KG1 (cell line): ENCODE measurements around the gene AFF2.
"Not testable (repeated sequence)": the region's sequence is repeated elsewhere in the genome, so short reads cannot be mapped to it uniquely, and the experiment has no call there.

Source experiments
- DNase-seq: peaks from one replicate; lab custom pipeline; 2025; lab: John Stamatoyannopoulos, UW

The AFF2 gene

DNA sequence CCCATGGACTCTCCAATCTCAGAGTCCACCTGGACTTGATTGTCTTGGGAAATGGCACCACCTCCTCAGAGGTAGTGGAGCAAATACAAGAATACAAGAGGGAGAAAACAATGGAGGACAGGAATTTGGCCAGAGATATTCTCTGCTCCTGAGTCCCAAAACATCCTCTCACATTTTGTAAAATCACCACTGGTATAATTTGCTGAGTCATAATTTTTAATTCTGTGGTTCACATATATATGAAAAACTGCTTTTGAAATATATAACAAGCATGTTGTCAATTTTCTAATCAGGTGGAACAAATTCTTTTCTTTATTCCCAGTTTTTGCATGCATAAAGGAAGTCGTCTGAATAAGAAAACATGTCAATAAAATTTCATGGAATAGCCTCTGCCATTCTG lies 356.1 kb downstream of the AFF2 start:
- no peak for DNase-seq

DNA sequence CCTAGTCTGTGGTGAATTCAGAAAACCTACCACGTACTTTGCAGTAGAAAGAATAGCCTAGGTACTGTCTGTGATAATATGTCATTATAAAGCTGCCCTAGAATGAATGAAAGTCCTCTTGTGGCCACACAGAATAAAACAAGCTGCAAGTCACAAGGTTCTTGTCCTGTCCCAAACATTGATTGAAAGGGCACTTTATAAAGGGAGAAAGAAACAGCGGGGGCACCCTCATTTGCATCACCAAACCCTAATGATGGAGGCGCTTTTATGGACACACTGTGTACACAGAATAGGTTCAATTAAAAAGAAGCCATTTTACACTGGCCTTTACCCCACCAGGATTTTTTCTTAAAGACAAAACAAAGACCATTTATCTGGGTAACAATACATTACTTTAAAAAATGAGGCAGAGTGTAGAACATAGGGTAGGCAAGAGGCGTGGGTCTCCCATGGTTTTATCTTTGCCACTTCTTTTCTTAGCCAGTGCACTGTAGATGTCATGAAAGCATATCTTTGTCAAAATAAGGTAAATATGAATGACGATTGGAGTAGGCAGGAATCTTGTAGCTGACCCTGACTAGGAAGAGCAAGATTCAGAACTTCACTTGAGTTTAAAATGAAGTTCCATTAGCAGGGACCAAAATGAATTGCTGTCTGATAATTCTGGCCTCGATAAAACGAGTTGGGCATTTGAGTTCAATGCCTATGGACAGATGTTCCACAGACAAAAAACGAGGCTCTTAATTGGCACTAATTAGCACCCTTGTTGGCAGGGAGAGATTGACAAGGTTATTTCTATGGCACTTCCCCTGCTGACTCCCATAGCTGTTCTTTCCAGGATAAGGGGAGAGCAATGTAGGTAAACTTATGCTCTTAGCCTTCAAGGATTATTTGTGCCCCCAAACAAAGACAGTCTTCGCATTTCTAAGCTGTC lies 365.1 kb downstream of the AFF2 start:
- DNase-seq = no peak

DNA sequence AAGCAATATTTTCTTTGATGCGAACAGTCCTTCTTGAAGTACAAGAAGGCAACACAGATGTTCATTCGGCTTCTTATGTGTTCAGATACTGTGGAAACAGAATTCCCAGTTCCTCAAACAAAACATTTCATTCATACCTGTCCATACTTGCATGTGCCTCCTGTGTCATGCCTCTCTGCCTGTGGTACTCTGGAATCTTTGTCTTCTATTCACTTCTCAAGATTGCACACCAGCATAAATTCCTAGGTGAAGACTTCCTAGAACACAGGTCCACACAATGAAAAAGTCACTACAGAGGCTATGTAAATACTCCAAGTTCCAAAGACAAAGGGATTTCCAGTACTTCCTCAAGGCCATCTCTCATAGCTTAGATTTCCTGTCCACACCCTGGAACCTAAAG lies 367.2 kb downstream of the AFF2 start:
- no peak for DNase-seq

DNA sequence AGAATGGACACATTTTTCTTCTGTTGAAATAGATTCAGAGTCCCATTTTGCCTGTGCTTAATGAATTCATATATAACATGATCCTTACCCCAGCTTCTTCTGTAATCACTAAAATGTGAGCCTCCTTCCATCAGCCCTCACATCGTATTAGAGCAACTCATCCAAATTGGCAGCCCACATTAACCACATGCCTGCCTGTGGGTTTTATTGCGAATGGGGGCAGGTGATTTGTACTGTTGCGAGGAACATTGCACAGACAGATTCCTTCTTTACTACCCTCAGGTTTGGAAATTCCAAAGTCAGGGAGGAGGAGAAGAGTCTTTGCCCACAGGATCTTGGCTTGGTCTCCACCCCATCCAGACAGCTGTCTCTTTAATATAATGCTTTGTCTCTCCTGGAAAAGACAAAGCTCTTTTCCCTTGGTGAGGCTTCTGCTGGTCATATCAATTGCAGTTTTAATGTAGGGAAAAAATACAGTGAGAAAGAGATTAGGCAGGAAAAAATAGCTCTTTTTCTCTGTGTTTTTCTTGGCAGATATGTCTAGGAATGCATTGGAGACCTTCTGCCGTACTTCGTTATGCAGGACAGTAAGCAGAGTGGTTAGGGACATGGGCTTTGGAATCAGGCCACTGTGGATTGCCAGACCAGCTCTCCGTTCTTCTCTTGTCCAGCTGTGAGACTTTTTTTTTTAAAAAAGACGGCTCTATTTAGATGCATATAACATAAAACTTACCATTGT lies 371.2 kb downstream of the AFF2 start:
- DNase-seq = no peak

DNA sequence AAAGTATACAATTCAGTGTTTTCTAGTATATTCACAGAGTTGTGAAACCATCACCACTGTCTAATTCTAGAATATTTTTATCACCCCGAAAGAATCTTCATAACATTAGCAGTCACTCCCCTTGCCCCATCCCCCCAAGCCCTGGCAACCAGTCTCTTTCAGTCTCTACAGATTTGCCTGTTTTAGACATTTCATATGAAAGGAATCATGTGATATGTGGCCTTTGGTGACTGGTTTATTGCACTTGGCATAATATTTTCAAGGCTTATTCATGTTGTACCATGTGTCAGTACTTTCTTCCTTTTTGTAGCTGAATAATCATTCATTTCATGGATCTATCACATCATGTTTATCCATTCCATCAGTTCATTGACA lies 371.7 kb downstream of the AFF2 start:
- no peak for DNase-seq

DNA sequence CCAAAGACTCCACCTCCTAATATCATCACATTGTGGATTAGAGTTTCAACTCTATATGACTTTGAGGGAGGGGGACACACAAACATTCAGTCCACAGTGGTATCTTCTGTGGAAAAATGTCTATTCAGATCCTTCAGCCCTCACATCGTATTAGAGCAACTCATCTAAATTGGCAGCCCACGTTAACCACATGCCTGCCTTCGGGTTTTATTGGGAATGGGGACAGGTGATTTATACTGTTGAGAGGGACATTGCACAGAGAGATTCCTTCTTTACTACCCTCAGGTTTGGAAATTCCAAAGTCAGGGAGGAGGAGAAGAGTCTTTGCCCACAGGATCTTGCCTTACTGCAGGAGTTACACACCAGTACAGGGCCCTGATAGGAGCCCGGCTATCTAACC lies 372.5 kb downstream of the AFF2 start:
- DNase-seq = no peak

DNA sequence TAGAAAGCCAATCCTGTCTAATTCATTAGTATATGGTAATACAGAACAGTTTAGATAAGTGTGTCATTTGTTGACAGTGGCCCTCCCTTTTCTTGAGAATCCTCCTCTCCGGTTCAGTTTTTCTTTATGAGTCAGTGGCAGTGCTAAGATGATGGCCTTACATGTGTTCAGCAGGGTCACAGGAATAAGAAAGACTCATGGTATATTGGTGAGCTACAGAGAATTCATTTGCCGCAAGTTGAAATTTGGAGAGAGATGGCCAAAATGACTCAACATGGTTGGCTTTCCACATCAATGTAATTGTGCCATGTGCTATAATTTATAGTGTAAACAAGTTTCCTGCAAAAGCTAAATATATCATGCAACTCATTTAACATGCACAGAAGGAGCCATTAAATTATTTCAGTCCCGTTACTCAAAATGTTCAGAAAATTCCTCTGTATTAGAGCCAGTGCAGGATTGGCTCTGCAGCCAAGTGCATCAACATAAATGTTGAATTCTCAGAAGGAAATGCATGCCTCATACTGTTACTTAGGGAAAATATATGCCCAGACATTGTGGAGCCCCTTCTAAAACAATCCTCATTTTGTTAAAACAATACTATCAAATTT lies 374.3 kb downstream of the AFF2 start:
- DNase-seq = no peak

DNA sequence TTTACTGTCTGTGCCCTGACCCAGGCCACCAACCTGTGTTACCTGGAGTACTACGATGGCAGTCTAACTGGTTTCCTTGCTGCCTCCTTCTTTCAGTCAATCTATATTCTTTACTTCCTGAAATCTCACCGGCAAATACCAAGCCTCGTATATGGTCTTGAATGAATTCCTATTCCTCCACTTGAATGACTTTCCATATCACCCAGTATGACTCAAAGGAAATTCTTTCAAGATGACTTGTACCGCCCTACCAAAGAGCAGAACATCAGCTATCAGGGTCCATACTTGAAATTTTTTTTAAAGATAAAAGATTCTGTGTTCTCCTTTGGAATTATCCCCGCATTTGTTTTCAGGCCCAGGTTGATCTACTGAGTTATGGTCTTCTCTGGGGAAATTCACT lies 378.0 kb downstream of the AFF2 start:
- DNase-seq = no peak

DNA sequence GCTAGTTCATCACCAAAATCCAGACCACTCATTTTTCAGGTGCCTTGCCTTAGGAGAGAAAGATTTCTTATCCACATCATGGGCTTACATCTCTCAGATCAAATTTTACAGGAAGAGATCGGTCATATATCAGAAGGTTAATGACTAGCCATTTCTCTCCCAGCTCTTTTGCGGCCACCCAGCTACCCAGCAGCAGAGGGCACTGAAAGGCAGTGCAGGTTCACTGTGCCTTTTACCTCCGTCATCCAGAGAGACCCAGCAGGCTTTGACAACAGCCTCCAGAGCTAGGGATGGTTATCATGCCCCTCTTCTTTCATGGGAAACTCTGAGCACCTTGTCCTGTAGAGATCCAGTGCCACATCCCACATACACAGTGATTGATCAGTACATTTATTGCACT lies 384.8 kb downstream of the AFF2 start:
- no peak for DNase-seq

DNA sequence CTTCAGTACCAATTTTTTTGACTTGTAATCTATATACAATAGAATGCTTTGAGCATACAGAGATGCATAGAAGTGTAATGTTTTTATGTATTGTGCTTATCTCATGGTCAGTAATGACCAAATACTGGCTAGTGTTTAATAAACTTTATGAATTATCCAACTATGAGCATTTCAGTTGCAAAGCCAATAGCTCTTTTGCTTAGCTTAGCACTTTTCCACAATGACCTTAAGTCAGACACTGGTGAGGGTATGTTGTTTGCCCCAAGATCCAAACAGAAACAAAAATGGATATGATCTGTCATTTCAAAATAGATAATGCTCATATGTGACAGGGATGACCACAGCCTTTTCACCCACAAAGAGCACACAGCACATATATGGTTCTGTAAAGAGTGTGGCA lies 393.0 kb downstream of the AFF2 start:
- DNase-seq = no peak

DNA sequence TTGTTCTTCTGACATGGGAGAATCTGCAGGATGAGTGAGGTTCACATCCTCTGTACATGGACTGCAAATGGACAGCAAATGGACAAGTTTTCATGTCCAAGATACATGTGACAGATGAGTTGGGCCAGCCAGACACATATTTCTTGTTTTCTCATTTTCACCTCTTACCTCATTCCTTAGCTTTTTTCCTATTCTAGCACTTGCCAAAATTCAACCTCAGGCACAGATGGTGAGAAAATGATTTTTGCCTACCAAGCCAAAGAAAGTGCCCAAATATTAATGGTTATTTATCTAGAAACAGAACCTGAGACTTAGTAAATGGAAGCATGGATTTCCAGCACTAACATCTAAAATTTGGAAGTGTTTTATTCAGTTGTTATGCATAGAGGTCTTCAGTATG lies 402.2 kb downstream of the AFF2 start:
- no peak for DNase-seq

DNA sequence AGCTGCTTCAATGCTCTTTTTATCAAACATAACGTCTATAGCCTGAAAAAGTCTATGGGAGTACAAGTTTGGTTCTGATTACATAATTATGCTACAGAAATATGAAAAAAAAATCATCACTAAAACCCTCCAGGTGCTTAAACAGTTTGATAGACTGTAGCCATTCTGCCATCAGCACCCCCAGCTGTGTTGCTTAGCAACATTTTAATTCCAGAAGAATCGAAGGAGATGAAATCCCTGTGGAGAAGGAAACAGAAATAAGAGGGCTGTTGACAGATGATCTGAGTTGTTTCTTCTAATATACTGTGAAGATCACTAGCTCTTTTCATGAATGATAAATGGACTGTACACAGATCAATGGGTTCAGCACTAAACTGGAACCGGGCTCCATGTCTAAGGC lies 402.8 kb downstream of the AFF2 start:
- DNase-seq = no peak

DNA sequence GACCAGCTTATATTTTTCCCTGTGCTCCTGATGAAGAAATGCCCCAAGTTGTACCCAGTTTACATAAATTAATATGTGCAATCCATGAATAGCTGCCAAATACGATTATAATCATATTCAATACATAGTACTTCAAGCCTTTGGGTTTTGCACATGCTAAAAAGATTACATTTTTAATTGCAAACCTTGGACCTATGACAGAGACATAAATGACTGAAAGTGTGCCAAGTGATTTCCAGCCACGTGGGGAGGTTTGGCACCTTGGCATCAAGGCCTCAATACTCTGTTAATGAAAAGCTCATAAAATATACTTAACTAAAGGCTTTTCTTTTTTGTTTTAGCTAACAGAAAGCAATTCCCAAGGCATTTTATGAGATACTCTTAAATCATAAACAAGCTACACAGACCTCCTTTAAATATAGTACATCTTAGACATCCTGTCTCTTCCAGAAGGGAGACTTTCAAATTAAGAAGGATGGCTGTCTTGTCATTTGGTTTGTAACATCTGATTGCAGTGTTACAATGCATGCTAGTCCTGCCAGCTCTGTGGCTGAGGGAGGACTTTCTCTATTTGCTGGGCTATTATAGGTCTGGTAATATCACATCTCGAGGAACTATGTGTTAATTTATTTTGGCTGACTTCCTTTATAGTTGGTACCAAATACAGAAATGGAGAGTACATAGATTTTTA lies 404.1 kb downstream of the AFF2 start:
- no peak for DNase-seq

DNA sequence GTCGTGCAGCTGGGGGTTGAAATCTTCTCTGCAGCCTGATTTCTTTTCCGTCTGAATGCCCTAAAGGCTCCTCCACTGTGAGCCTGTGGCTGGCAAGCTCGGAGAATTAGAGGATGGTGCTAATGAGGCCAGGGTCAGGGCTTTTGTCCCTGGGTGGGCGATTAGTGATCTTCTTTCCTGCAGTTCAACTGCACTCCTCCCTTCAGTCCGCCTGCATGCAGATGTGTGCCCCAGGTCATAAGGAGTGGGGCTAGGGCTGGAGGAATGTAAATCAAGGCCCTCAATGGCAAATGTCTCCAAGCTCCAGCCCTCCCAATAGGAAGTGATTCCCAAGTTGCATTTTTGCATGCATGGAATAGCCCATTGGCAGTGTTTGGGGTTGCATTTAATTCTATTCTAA lies 405.0 kb downstream of the AFF2 start:
- no peak for DNase-seq

DNA sequence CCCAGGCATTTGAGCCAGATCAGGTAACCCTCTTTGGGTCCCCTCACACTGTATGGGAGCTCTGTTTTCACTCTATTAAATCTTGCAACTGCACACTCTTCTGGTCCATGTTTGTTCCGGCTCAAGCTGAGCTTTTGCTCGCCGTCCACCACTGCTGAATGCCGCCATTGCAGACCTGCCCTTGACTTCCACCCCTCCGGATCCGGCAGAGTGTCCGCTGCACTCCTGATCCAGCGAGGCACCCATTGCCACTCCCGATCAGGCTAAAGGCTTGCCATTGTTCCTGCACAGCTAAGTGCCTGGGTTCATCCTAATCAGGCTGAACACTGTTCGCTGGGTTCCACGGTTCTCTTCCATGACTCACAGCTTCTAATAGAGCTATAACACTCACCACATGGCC lies 406.2 kb downstream of the AFF2 start:
- DNase-seq = not testable (repeated sequence)

DNA sequence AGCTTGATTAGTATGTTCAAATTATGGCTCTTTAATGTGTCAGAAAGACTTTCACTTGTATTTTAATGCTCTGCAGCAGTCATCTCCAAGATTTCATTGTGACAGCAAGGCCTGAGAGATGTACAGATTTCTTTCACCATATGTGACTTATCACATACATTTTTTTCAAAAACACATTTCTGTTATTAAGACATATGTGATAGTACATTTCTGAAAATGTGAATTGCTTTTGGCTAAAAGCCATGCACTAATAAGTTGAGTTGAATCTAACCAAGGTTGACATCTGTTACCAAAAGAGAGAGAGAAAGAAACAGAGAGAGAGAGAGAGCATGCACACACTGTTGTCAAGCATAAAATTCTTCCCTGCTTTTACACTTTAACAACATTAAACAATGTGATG lies 409.3 kb downstream of the AFF2 start:
- DNase-seq = no peak

DNA sequence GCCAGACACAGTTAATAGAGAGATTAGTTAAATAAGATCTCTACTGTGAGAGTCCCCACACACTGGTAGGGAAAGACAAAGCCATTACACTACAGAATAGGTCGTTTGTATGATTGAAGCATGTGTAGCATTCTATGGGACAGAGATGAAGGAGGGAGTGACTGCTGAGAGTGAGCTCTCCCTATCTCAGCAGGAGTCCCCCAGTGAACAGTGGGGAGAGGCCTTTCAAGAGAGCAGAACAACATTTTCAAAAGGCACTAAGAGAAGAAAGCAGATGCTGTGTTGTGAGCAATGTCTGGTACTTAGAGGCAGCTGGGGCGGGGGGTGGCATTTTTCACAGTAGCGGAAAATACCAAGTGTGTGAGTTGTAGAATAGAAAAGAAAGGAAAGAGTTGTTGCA lies 413.6 kb downstream of the AFF2 start:
- DNase-seq = no peak

DNA sequence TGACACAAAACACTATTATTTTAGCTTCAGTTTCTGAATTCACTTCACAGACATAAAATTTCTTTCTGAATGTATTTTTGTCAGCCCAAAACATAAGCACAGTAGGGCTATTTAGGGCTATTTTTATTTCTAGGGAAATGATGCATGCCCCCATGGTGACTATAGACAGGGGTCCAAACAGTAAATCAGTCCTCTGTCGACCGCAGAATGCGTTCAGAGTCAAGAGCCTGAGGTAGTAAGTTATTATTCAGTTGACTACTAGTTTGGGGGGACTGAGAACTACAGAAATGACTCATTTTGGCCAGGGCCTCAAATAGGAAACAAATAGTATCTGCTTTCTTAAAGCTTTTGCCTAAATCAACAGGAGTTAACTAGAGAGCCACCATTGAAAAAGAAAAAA lies 414.4 kb downstream of the AFF2 start:
- no peak for DNase-seq

DNA sequence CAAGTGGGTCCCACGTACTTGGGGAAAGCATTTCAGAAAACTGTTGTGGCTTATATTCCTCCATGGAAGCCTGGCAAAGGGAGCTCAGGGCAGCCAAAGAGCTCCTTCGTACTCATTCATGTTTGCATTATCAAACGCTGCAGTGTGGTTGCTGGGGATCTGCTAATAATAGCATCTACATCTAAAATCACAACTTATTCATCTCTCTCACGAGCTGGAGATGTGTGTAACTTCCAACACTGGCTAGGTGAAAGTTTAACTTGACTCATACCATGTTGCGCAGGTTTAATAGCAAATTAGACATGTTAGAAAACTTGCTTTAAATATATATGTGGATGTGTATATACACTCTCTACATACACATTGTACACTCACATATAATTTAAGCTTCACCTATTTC lies 415.1 kb downstream of the AFF2 start:
- no peak for DNase-seq

DNA sequence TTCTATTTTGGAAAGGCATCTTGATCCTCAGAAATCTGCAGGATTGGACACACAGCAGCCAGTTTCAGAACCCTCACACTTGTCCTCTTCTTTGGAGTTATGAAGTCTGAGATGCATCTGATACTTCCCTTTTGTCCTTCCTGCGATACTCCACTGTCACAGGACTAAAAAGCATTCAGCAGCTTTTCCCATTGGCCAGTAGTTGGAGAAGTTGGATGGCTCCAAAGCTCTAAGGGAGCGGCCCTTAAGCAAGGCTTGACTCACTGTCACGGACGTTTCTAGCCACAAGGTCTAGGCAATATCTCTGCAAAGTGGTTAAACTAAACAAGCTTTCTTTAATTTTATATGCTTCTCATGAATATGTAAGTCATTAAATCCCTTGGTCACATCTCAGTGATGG lies 417.0 kb downstream of the AFF2 start:
- no peak for DNase-seq

DNA sequence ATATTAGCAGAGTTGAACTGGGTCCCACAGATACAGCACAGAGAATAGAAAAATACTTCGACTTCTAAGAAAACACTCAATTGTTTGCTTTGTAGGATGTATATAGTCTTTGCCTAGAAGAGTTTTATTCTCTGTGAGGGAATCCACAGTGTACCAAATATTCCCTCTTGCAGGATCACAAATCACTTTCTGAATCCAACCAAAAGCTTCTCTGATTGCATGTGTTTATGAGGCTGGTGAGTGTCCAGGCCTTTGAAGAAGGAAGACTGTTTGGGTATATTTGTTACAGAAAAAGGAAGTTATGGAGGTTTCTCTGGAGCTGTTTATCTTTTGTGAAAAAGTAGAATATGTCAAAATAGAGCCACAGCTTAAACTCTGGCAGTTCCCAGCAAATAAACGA lies 423.2 kb downstream of the AFF2 start:
- DNase-seq = no peak

DNA sequence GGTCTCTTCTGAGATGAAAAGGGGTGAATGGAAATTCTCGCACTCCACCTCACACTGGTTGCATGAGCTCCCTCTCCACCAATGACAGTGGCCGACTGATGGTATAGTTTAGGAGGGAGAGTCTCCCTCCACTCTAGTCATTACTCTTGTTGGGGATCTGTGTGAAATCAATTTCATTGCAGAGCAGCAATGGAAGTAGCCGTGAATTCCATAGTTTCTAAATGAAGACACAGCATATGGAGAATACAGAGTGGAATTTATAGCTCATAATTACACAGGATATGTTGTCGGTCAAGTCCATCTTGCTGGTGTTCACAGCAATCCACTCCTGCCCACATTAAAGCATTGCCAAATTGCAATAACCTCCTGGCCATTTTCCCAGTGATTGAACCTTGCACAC lies 426.0 kb downstream of the AFF2 start:
- no peak for DNase-seq

DNA sequence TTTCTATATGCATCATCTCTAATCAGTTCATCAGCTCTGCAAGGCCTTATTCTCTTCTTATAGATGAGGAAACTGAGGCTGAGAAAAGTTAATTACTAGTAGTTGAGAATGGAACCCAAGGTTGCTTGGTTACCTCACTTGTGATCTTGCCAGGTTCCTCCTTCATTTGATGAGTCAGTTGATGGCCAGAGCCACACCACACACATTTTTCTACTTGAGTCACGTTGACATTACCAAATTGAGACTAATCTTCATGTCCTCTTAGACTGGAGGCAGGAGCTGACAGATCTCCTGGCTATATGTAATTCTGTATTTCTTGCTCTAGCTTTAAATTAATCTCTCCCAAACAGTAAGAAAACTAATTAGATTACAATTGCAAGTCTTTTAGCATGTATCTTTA lies 428.4 kb downstream of the AFF2 start:
- no peak for DNase-seq
